ENCODE measurements around the gene ATP8A2.

GRCh38 chr13:25719666-25720065, 347.9 kb downstream of the ATP8A2 start:
- TF ChIP-seq, protein P1, sequence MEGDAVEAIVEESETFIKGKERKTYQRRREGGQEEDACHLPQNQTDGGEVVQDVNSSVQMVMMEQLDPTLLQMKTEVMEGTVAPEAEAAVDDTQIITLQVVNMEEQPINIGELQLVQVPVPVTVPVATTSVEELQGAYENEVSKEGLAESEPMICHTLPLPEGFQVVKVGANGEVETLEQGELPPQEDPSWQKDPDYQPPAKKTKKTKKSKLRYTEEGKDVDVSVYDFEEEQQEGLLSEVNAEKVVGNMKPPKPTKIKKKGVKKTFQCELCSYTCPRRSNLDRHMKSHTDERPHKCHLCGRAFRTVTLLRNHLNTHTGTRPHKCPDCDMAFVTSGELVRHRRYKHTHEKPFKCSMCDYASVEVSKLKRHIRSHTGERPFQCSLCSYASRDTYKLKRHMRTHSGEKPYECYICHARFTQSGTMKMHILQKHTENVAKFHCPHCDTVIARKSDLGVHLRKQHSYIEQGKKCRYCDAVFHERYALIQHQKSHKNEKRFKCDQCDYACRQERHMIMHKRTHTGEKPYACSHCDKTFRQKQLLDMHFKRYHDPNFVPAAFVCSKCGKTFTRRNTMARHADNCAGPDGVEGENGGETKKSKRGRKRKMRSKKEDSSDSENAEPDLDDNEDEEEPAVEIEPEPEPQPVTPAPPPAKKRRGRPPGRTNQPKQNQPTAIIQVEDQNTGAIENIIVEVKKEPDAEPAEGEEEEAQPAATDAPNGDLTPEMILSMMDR (IDR thresholded peaks at IDR 0.05), result no peak
- no peak for TF ChIP-seq POLR2A (IDR thresholded peaks at IDR 0.05)

All from testis (tissue), 2 donors.